SIG-M5 treated with dmso at 0.1 percent for 504 hours (cell line): ENCODE measurements around the gene SYNJ1.
"Not testable (repeated sequence)": the region's sequence is repeated elsewhere in the genome, so short reads cannot be mapped to it uniquely, and the experiment has no call there.

Experiments used
- DNase-seq: peaks from one replicate; lab custom pipeline; 2025; ENCODE audit not compliant: unreplicated experiment; lab: John Stamatoyannopoulos, UW

The SYNJ1 gene

GRCh38 chr21:32613436-32614043 is 114.3 kb downstream of the SYNJ1 start:
- DNase-seq: no peak

GRCh38 chr21:32612999-32613337 is 114.8 kb downstream of the SYNJ1 start:
- DNase-seq: no peak

- peak; percentile 93 for DNase-seq
These were observed 115.5 kb downstream of the SYNJ1 start, which contains the start of gene CFAP298 for GRCh38 chr21:32612075-32612998. CFAP298 (minus strand) TSS chr21:32612377; CDS start chr21:32612243, 134 bp downstream.

GRCh38 chr21:32611471-32611997 is 116.3 kb downstream of the SYNJ1 start:
- DNase-seq: peak; percentile 54

GRCh38 chr21:32610940-32611339 is 116.9 kb downstream of the SYNJ1 start:
- DNase-seq: not testable (repeated sequence)

- DNase-seq: no peak
These were observed 119.0 kb downstream of the SYNJ1 start for GRCh38 chr21:32608851-32609250.

GRCh38 chr21:32605469-32605868 is 122.3 kb downstream of the SYNJ1 start:
- DNase-seq: no peak

- DNase-seq: no peak
These were observed 123.3 kb downstream of the SYNJ1 start for GRCh38 chr21:32604464-32604863.

GRCh38 chr21:32603131-32603530 is 124.7 kb downstream of the SYNJ1 start:
- no peak for DNase-seq

GRCh38 chr21:32602099-32602498 is 125.7 kb downstream of the SYNJ1 start:
- DNase-seq: no peak

GRCh38 chr21:32599526-32599925 is 128.3 kb downstream of the SYNJ1 start:
- DNase-seq: no peak

GRCh38 chr21:32599091-32599490 is 128.7 kb downstream of the SYNJ1 start:
- no peak for DNase-seq

- DNase-seq: no peak
These were observed 130.6 kb downstream of the SYNJ1 start for GRCh38 chr21:32597205-32597604.

- DNase-seq: no peak
These were observed 132.4 kb downstream of the SYNJ1 start for GRCh38 chr21:32595431-32595830.

GRCh38 chr21:32593690-32594089 is 134.1 kb downstream of the SYNJ1 start:
- DNase-seq: no peak

- DNase-seq: no peak
These were observed 134.8 kb downstream of the SYNJ1 start for GRCh38 chr21:32592929-32593502.

- no peak for DNase-seq
These were observed 137.7 kb downstream of the SYNJ1 start for GRCh38 chr21:32590130-32590529.

- DNase-seq: no peak
These were observed 140.2 kb downstream of the SYNJ1 start for GRCh38 chr21:32587651-32588050.

- no peak for DNase-seq
These were observed 140.7 kb downstream of the SYNJ1 start for GRCh38 chr21:32587120-32587519.

GRCh38 chr21:32585970-32586369 is 141.8 kb downstream of the SYNJ1 start:
- DNase-seq: no peak

GRCh38 chr21:32585042-32585710 is 142.6 kb downstream of the SYNJ1 start, which contains the start of gene TCP10L:
TCP10L (minus strand) TSS chr21:32585523; CDS start chr21:32584304, 1,219 bp downstream.
- DNase-seq: no peak
